IPS-NIHi7 (cell line): ENCODE data around the gene KCNAB2.

Experiments
- DNase-seq: peaks from one replicate; pipeline ENCODE4 v3.0.0; 2012; ENCODE audit warnings: mixed read lengths; ENCODE audit errors: extremely low spot score

The KCNAB2 gene

DNA sequence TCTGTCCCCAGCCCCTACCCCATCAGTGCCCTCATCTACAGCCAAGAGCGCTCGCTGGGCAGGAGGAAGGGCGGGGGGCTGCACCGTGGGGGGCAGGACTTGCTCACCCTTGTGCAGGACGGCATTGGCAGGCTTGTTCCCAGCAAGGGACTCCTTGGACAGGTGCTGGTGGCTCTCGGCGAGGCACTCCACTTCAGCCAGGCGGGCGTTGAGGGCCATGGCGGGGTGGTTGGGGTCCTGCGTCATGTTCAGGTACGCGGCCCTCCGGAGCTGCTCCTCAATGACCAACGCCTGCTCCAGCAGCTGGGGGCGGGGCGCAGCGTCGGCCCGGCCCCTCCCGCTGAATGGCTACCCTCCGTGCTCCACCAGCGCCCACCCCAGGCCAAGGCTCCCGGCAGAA is 64.0 kb downstream of the KCNAB2 start:
- DNase-seq, result peak; percentile 63

GRCh38 chr1:6110326-6110725 is 64.6 kb downstream of the KCNAB2 start:
- no peak for DNase-seq

DNA sequence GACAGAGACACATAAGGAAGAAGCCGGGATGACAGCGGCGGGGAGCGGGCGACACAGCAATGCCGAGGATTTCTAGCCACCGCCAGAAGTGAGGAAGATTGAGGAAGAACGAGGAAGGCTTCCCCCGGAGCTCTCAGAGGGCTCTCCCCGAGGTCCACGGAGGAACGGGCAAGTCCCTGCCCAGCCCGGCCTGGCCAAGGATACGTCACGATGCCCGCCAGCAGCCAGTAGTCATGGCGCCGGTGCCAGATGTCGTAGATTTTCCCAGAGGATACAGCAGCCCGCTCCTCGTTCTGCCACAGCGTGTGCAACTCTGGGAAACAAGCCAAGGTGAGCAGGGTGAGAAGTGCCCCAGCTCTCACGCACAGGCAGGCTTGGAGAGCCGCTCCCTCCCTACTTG is 65.9 kb downstream of the KCNAB2 start:
- no peak for DNase-seq

DNA sequence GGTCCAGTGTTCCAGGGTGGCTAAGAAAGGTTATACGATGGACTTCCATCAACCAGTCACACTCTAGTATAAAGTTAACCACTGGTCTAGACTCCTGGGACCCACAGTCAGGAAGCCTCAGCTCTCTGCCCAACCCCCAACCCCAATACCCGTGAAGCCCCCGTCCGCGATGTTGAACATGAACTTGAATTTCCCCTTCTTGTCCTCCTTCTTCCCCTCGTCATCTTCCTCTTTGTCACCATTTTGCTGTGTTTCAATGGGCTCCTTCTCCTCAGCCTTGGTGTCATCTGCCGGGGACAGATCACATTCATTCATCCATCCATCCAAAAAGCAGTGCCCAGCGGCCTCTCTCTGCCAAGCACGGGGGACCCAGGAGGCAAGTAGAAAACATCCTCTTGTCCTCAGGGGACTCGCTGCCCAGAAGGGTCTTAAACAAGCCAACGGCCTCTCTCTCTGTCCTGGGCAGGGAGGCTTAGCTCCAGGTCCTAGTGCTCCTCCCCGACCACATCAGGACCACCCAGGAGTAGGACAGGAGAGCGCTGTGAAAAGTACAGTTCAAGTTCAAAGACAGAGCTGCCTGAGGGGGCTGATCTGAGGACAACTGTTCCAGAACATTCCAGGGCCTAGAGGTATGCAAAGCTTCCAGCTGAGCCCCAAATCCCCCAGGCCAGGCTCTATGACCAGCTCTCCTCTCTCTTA is 66.5 kb downstream of the KCNAB2 start:
- DNase-seq, result no peak

GRCh38 chr1:6112690-6113005 is 67.0 kb downstream of the KCNAB2 start:
- no peak for DNase-seq

- no peak for DNase-seq
Observed at GRCh38 chr1:6113116-6113515, 67.4 kb downstream of the KCNAB2 start.

DNA sequence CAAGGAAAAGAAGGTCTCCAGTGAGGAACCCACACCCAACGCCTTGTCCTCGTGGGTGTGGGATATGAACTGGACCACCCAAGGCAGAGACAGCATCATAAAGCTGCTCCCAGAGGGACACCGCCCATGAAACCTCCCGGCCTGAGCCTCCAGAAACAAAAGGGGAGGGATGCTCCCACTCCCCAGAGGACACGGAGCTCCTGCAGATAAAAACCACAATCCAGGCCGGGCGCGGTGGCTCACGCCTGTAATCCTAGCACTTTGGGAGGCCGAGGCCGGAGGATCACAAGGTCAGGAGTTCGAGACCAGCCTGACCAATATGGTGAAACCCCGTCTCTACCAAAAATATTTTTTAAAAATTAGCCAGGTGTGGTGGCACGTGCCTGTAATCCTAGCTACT is 68.1 kb downstream of the KCNAB2 start:
- DNase-seq, result no peak

- DNase-seq, result no peak
Observed at GRCh38 chr1:6116137-6116536, 70.4 kb downstream of the KCNAB2 start.

DNA sequence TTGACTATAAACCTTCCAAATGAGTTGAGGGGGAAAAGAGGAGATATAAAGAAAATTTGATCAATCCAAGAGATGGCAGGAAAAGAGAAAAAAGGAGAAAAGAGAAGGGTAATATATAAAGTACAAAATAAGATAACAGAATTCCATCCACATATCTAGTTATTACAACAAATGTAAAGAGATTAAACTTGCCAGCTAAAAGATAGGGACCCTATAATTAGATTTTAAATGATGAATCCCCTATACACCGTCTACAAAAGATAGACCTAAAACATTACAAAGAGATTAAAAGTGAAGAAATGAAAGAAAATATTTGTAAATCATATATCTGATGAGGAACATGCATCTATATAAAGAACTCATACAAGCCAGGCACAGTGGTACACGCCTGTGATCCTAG is 71.4 kb downstream of the KCNAB2 start:
- DNase-seq, result no peak

- no peak for DNase-seq
Observed at GRCh38 chr1:6117624-6118023, 71.9 kb downstream of the KCNAB2 start.

DNA sequence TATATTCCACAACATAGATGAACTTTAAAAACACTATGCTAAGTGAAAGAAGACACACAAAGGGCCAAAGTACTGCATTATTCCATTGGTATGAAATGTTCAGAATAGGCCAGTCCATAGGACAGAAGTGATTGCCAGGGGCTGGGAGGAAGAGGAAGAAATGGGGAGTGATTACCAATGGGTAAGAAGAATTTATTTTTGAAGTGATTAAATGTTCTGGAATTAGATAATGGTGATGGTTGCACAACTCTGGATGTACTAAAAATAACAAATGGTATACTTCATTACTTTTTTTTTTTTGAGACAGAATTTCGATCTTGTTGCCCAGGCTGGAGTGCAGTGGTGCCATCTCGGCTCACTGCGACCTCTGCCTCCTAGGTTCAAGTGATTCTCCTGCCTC is 72.7 kb downstream of the KCNAB2 start:
- DNase-seq, result no peak

DNA sequence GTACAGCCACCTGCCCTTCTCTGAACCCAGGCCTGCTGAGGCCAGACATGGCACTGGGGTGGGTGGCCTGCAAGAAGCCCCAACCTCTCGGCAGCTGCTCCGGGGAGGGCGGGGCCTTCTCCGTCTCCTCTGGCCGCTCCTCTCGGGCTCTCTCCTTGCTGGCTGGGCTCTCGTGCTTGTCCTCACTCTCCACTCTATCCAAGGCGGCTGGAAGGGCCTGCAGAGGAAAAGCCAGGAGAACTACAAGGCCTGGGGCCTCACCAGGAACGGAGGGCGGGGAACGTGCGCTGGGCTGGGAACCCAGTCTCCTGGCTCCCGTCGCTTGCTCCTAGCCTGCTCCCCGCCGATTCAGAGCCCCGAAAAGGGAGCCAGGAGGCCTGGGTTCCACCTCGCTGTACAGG is 75.3 kb downstream of the KCNAB2 start:
- DNase-seq, result no peak

DNA sequence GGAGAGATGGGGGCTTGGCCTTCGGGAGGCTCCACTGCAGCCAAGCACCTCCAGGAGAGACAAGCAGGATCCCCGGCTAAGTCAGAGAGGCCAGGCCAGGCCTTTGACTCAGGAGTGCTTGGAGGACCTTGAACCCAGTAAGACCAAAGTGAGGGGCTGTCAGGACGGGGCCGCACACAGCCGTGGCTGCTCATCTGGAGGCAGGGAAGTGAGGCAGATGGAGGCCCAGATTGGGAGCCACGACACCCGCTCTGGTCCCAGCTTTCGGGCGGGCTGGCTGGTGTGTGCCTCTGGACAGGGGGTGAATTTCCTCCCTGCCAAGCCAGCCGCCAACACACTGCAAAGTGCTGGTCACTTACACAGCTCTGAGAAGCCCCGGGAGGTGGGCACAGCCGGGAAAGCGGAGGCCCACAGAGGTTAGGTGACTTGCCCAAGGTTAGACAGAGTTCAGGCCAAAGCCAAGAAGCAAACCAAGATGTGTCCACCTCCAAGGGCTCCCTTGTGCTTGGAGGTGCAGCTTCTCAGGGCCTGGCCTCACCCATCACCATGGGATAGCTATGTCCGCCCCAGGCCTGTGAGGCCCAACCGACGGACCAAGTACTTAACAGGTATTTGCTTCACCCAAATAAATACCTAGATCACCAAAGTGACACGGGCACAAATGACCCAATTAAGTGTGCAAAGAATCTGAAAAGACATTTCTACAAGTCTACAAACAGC is 76.1 kb downstream of the KCNAB2 start:
- no peak for DNase-seq

GRCh38 chr1:6123083-6123482 is 77.4 kb downstream of the KCNAB2 start:
- DNase-seq, result no peak

- DNase-seq, result no peak
Observed at GRCh38 chr1:6123816-6124215, 78.1 kb downstream of the KCNAB2 start.

DNA sequence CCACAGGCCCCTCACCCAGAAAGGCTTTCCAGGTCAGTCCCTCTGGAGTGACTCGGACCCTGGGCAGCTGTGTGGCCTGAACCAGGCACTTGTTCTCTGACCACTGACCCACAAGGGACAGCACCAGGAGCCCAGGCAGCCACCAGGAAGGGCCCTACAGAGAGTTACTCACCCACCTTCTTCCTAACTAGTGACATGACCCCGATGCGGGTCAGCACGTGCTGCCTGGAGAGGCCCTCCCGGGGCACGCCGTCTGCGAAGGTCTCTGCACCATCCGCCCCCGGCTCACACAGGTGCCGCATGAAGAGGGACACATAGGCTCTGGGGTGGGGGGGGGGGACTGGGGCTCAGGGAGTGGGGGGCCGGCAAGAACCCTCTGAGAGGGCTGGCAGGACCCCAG is 78.7 kb downstream of the KCNAB2 start:
- no peak for DNase-seq

- DNase-seq, result no peak
Observed at GRCh38 chr1:6124746-6125365, 79.2 kb downstream of the KCNAB2 start.

- DNase-seq, result no peak
Observed at GRCh38 chr1:6125366-6125765, 79.7 kb downstream of the KCNAB2 start.

DNA sequence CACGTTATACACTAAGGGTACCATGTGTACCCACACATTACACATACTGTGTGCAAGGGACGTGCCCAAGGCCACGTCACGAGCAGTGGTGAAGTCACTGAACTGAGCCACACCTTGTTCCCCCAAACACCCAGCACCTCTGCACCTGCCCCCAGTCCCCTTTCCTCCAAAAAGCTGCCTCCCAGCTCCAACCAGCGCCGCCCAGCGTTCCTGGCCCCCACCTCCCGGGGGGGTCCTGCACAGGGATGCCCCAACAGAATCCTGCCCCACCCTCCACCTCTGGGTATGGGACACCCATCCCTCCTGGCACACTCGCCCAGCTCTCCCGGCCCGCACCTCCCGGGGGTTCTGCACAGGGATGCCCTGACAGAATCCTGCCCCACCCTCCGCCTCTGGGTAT is 80.3 kb downstream of the KCNAB2 start:
- DNase-seq, result no peak

DNA sequence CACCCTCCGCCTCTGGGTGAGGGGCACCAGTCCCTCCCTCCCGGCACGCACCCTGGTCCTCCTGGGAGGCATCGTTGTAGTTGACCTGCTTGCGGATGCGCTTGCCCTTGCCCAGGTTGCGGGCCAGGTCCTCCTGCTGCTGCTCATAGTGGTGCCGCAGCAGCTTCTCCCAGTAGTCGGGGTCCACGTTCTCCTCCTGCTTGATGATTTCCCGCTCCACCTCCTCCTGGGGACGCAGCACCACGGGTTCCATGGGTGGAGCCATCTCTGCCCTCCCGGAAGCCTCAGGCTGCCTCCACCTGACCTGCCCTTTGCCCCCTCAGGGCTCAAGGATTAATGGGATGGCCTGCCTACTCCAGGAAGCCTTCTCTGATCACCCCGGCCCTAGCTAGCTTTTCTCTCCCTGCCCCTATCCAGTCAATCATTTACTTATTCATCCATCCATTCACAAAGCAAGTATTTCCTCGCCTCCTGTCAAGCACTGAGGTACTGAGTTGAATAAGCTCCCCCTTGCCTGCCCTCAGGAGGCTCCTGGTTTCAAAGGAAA is 80.9 kb downstream of the KCNAB2 start:
- DNase-seq, result no peak

DNA sequence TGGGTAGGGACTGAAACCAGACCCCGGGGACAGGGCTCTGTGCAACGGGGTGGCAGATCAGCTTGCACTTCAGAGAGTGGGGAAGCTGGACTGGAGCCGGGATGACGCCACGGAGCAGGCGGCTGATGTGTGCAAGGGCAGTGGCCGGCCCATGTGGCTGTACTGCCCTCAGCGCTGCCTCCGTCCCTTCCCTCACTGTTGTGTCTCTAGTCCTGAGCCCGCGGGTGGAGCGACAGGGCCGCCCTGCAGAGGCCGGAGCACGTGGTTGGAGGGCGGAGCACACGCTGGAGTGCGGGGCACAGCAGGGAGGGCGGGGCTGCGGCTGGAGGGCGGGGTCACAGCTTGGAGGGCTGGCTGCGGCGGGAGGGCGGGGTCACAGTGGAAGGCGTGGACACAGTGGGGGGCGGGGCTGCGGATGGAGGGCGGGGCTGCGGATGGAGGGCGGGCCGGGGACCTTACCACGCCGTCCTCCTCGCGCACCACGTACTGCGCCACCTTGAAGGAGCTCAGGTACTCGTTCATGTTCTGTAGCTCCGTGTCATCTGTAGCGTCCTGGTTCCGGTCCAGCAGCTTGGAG is 82.0 kb downstream of the KCNAB2 start:
- DNase-seq, result peak; percentile 99

DNA sequence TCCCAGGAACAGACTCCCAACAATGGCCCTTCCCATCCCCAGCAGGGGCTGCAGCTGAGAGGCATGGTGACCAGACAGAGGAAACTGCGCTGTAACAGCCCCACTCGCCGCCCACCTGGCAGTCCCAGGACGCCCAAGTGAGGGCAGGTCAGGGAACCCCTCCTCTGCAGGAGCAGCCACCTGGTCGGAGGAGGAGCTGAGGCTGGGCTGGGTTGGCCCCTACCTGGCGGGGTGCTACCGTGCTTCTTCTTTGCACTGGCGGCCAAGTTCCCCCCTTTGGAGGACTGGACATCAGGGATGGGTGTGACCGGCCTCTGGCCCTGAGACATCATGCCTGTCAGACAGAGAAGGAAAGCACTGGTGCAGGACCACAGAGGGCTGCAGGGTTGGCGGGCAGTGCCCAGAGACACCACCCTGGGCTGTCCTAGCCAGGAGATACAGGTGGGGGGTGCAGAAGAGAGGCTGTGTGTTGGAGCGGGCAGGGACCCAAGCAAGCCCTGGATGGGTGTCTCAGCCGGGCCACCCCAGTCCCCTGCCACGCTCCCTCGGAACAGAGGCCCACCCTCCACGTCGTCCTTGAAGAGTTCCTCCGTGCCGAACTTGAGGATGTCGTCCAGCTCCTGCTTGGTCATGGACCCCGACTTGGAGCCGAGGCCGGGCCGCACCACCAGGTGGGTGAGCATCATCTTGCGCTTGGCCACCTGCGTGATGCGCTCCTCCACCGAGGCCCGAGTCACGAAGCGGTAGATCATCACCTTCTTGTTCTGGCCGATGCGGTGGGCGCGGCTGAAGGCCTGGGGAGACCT is 82.8 kb downstream of the KCNAB2 start:
- no peak for DNase-seq
